Loucy (cell line): Measurements from ENCODE around the gene NXPE1.

Experiments
- EZH2phosphoT487 ChIP-seq: fragments of 200-600 bp; IDR thresholded peaks from 2 replicates; pipeline ENCODE4 v1.6.1; 2018; ENCODE audit warnings: antibody characterized with exemption, mild to moderate bottlenecking, moderate library complexity, borderline replicate concordance
- TF ChIP-seq, protein P1 (sequence below): fragments of 200-600 bp; sonication (generic); conservative IDR thresholded peaks from 2 replicates; pipeline ENCODE4 v1.5.1; 2014; ENCODE audit warnings: mild to moderate bottlenecking, antibody characterized with exemption, low read length

- TF ChIP-seq, protein P1, sequence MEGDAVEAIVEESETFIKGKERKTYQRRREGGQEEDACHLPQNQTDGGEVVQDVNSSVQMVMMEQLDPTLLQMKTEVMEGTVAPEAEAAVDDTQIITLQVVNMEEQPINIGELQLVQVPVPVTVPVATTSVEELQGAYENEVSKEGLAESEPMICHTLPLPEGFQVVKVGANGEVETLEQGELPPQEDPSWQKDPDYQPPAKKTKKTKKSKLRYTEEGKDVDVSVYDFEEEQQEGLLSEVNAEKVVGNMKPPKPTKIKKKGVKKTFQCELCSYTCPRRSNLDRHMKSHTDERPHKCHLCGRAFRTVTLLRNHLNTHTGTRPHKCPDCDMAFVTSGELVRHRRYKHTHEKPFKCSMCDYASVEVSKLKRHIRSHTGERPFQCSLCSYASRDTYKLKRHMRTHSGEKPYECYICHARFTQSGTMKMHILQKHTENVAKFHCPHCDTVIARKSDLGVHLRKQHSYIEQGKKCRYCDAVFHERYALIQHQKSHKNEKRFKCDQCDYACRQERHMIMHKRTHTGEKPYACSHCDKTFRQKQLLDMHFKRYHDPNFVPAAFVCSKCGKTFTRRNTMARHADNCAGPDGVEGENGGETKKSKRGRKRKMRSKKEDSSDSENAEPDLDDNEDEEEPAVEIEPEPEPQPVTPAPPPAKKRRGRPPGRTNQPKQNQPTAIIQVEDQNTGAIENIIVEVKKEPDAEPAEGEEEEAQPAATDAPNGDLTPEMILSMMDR = no peak
- TF ChIP-seq EZH2phosphoT487 = no peak
Observed at GRCh38 chr11:114595571-114595970, 35.9 kb upstream of the NXPE1 start, which contains the start of gene NXPE4.
